Measurements from ENCODE around the gene PPP1R14C. TPM values are rescaled to one million over a fixed set of nuclear protein-coding genes. Genes with fewer than 3 reads are reported as not detected.

PPP1R14C gene
- total and polyA plus RNA-seq, 10 of the 15 experiments (the other 5 are each of a cell fraction or from before 2014, with no cell fraction given) = 0.07 to 1.6 (median 0.13) TPM; not detected in 4

DNA sequence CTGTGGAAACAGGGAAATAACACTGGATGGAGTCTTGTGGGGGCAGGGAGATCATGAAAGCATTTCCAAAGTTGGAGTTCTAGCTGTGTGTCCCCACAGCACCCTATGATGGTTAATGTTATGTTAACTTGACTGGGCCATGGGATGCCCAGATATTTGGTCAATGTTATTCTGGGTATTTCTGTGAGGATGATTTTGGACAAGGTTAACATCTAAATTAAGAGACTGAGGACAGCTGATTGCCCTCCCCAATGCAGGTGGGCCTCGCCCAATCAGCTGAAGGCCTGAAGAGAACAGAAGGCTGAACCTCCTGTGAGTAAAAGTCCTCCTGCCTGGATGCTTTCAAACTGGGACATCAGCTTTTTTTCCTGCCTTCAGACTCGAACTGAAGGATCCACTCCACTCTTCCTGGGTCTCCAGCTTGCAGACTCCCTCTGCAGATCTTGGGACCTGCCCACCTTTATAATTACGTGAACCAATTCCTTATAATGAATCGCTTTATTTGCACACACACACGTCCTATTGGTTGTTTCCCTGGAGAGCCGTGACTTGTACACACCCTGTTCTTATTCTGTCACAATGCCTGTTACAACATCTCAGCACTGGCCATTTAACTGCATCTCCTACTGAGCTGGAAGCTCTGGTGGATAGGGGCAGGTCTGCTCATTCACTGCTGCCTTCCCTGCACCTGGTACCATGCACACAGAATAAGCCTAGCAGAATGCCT lies 126.4 kb downstream of the PPP1R14C start:
- Histone ChIP-seq H3K9ac (ENCODE audit: control insufficient read depth, insufficient read depth, low read length) (no peak overlapping the region), H4K20me1 (ENCODE audit: control insufficient read depth, insufficient read depth) (no peaks in the 10 kb centered on the region), H3K27ac (ENCODE audit: control insufficient read depth, insufficient read depth) (no peak overlapping the region), H3K4me3 (no peak overlapping the region), H3K4me2 (ENCODE audit: control insufficient read depth, insufficient read depth) (no peak overlapping the region), H3K9me3 (replicated peaks; ENCODE audit: control insufficient read depth, insufficient read depth, low read length) (no peaks in the 10 kb centered on the region; the same call in 2 of the 3 replicates), H3K27me3 (replicated peaks in 1 of 2; ENCODE audit: control insufficient read depth in 2 of 2, insufficient read depth in 2 of 2, low read length in 1 of 2) (no peaks in the 10 kb centered on the region), H3K36me3 (ENCODE audit: control insufficient read depth in 2 of 2, insufficient read depth in 2 of 2, low read length in 1 of 2) (no peaks in the 10 kb centered on the region), H3K79me2 (ENCODE audit: control insufficient read depth, insufficient read depth, low read length) (no peaks in the 10 kb centered on the region), H2AFZ (ENCODE audit: control insufficient read depth, low read depth, low read length) (no peak overlapping the region), H3K4me1 (ENCODE audit: control insufficient read depth, insufficient read depth, low read length) (no peaks in the 10 kb centered on the region)
- POLR2A ChIA-PET = no interaction called here
- FAIRE-seq (no peak), DNase-seq (ENCODE audit: low read depth, low spot score) (no peak), ATAC-seq (no peak)
- SMC1A ChIA-PET (ENCODE audit: uncharacterized antibody, unreplicated experiment) = interaction anchor here (1.1 kb wide), 1 partner anchor 101 kb away, joined by 3 read pairs; no protein-coding TSS in a partner anchor
- TF ChIP-seq, protein P1, sequence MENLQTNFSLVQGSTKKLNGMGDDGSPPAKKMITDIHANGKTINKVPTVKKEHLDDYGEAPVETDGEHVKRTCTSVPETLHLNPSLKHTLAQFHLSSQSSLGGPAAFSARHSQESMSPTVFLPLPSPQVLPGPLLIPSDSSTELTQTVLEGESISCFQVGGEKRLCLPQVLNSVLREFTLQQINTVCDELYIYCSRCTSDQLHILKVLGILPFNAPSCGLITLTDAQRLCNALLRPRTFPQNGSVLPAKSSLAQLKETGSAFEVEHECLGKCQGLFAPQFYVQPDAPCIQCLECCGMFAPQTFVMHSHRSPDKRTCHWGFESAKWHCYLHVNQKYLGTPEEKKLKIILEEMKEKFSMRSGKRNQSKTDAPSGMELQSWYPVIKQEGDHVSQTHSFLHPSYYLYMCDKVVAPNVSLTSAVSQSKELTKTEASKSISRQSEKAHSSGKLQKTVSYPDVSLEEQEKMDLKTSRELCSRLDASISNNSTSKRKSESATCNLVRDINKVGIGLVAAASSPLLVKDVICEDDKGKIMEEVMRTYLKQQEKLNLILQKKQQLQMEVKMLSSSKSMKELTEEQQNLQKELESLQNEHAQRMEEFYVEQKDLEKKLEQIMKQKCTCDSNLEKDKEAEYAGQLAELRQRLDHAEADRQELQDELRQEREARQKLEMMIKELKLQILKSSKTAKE (IDR thresholded peaks at IDR 0.05; ENCODE audit: low read depth, poor library complexity, severe bottlenecking) = no peak
- TF ChIP-seq, protein P2, sequence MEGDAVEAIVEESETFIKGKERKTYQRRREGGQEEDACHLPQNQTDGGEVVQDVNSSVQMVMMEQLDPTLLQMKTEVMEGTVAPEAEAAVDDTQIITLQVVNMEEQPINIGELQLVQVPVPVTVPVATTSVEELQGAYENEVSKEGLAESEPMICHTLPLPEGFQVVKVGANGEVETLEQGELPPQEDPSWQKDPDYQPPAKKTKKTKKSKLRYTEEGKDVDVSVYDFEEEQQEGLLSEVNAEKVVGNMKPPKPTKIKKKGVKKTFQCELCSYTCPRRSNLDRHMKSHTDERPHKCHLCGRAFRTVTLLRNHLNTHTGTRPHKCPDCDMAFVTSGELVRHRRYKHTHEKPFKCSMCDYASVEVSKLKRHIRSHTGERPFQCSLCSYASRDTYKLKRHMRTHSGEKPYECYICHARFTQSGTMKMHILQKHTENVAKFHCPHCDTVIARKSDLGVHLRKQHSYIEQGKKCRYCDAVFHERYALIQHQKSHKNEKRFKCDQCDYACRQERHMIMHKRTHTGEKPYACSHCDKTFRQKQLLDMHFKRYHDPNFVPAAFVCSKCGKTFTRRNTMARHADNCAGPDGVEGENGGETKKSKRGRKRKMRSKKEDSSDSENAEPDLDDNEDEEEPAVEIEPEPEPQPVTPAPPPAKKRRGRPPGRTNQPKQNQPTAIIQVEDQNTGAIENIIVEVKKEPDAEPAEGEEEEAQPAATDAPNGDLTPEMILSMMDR (IDR thresholded peaks at IDR 0.05 in 2 of 3, conservative IDR thresholded peaks at IDR 0.05 in 1 of 3; ENCODE audit: control insufficient read depth in 2 of 3, extremely low read depth in 1 of 3, insufficient read depth in 1 of 3, low read depth in 3 of 3, low read length in 3 of 3) = no peak
- TF ChIP-seq ZSCAN29 (IDR thresholded peaks at IDR 0.05) = no peak
- no peak for TF ChIP-seq ESRRA (IDR thresholded peaks at IDR 0.05; ENCODE audit: low read length)
- no peak for TF ChIP-seq NFXL1 (IDR thresholded peaks at IDR 0.05; ENCODE audit: borderline replicate concordance)
- no peak for TF ChIP-seq SREBF1 (IDR thresholded peaks at IDR 0.05; ENCODE audit: low read length)
- no peak for TF ChIP-seq NFYB (IDR thresholded peaks at IDR 0.05; ENCODE audit: insufficient read depth, low read depth, low read length)
- TF ChIP-seq ZNF274 (IDR thresholded peaks at IDR 0.05; ENCODE audit: insufficient read depth, insufficient read length) = no peak
- no peak for TF ChIP-seq WRNIP1 (IDR thresholded peaks at IDR 0.05; ENCODE audit: borderline replicate concordance, low read depth, low read length)
- no peak for TF ChIP-seq IKZF2 (IDR thresholded peaks at IDR 0.05)
- TF ChIP-seq, protein P3, sequence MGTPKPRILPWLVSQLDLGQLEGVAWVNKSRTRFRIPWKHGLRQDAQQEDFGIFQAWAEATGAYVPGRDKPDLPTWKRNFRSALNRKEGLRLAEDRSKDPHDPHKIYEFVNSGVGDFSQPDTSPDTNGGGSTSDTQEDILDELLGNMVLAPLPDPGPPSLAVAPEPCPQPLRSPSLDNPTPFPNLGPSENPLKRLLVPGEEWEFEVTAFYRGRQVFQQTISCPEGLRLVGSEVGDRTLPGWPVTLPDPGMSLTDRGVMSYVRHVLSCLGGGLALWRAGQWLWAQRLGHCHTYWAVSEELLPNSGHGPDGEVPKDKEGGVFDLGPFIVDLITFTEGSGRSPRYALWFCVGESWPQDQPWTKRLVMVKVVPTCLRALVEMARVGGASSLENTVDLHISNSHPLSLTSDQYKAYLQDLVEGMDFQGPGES (IDR thresholded peaks at IDR 0.05) = no peak
- TF ChIP-seq GABPA (IDR thresholded peaks at IDR 0.05; ENCODE audit: low read depth) = no peak
- RAD21 ChIA-PET (ENCODE audit: unreplicated experiment) = no interaction called here
- no TSS peak for BruUV-seq (replicated peaks)
- 31% methylated on average over 6 of the region's 6 CpGs for WGBS (ENCODE audit: insufficient coverage, insufficient replicate concordance, low lambda C conversion rate, missing lambda C conversion rate)
- in situ Hi-C loops (cut with MboI) (no loop called here), intact Hi-C loops (cut with micrococcal nuclease; ENCODE audit: unreplicated experiment) (no loop called here)
- CTCF ChIA-PET = interaction anchor here (0.5 kb wide), 1 partner anchor 186 kb away, joined by 4 read pairs; no protein-coding TSS in a partner anchor

All from GM12878 (cell line).